Measurements from ENCODE around the gene BNC2.

Gene BNC2

GRCh38 chr9:16846367-16846766, 24.1 kb downstream of the BNC2 start:
- TF ChIP-seq CTCF (IDR thresholded peaks at IDR 0.05; ENCODE audit: low read depth, low read length): no peak
- DNase-seq (ENCODE audit: low read depth in 2 of 2): no peak

GRCh38 chr9:16834817-16835216, 35.7 kb downstream of the BNC2 start:
- no peak overlapping the region for H3K4me3 ChIP-seq (replicated peaks in 1 of 2; ENCODE audit: low read depth in 2 of 2, low read length in 2 of 2)
- no peak for DNase-seq (ENCODE audit: low read depth in 2 of 2)
- TF ChIP-seq CTCF (IDR thresholded peaks at IDR 0.05; ENCODE audit: low read depth, low read length): no peak

More at GRCh38 chr9:16846367-16846766, 24.1 kb downstream of the BNC2 start:
- H3K4me3 ChIP-seq (replicated peaks in 1 of 2; ENCODE audit: low read depth in 2 of 2, low read length in 2 of 2): no peak overlapping the region

- no peak for TF ChIP-seq CTCF (IDR thresholded peaks at IDR 0.05; ENCODE audit: low read depth, low read length)
- no peak overlapping the region for H3K4me3 ChIP-seq (replicated peaks in 1 of 2; ENCODE audit: low read depth in 2 of 2, low read length in 2 of 2)
- no peak for DNase-seq (ENCODE audit: low read depth in 2 of 2)
Measured at GRCh38 chr9:16833296-16833835, 37.1 kb downstream of the BNC2 start.

- no peak for DNase-seq (ENCODE audit: low read depth in 2 of 2)
- no peak for TF ChIP-seq CTCF (IDR thresholded peaks at IDR 0.05; ENCODE audit: low read depth, low read length)
- H3K4me3 ChIP-seq (replicated peaks in 1 of 2; ENCODE audit: low read depth in 2 of 2, low read length in 2 of 2): no peak overlapping the region
Measured at GRCh38 chr9:16832101-16832500, 38.4 kb downstream of the BNC2 start.

- no peak for DNase-seq (ENCODE audit: low read depth in 2 of 2)
- H3K4me3 ChIP-seq (replicated peaks in 1 of 2; ENCODE audit: low read depth in 2 of 2, low read length in 2 of 2): no peak overlapping the region
- no peak for TF ChIP-seq CTCF (IDR thresholded peaks at IDR 0.05; ENCODE audit: low read depth, low read length)
Measured at GRCh38 chr9:16830806-16831205, 39.7 kb downstream of the BNC2 start.

GRCh38 chr9:16828340-16829281, 41.9 kb downstream of the BNC2 start:
- peak overlapping the region; percentile 18 to 33 for H3K4me3 ChIP-seq (replicated peaks in 1 of 2; ENCODE audit: low read depth in 2 of 2, low read length in 2 of 2)
- peak; percentile 47 to 48 for DNase-seq (ENCODE audit: low read depth in 2 of 2)
- no peak for TF ChIP-seq CTCF (IDR thresholded peaks at IDR 0.05; ENCODE audit: low read depth, low read length)
